ENCODE measurements around the gene NT5C2. TPM values are rescaled to one million over a fixed set of nuclear protein-coding genes. Genes with fewer than 3 reads are reported as not detected.
"Not testable (repeated sequence)": the region's sequence is repeated elsewhere in the genome, so short reads cannot be mapped to it uniquely, and the experiment has no call there.

NT5C2 gene
- total and polyA plus RNA-seq, 7 donors: 37.7 to 61.5 (median 49.2) TPM

GRCh38 chr10:103180491-103180890, 12.6 kb downstream of the NT5C2 start:
- WGBS, 2 donors: 84 to 93% methylated on average over 4 of the region's 4 CpGs

GRCh38 chr10:103177123-103177522, 15.9 kb downstream of the NT5C2 start:
- 31 to 67% methylated on average over 1 of the region's 1 CpG for WGBS, 2 donors
- H3K27me3 ChIP-seq: no peaks in the 10 kb centered on the region
- H3K4me3 ChIP-seq: no peak overlapping the region
- H3K9me3 ChIP-seq: no peaks in the 10 kb centered on the region
- no peak for TF ChIP-seq POLR2AphosphoS5 (IDR thresholded peaks at IDR 0.05)
- TF ChIP-seq POLR2A (IDR thresholded peaks at IDR 0.05): no peak
- no peak for TF ChIP-seq CTCF (IDR thresholded peaks at IDR 0.05)
- TF ChIP-seq EP300 (IDR thresholded peaks at IDR 0.05): no peak
- no peak overlapping the region for H3K27ac ChIP-seq
- H3K36me3 ChIP-seq: peaks cover 21 to 70% (median 26%) of the 10 kb centered on the region in 4 donors
- peaks cover 0 to 7% (median 7%) of the 10 kb centered on the region in 4 donors for H3K4me1 ChIP-seq
- no peak for DNase-seq
- intact Hi-C loops (cut with DNase I): no loop called here

More at GRCh38 chr10:103180491-103180890, 12.6 kb downstream of the NT5C2 start:
- H3K27me3 ChIP-seq: no peaks in the 10 kb centered on the region
- TF ChIP-seq POLR2A (IDR thresholded peaks at IDR 0.05): no peak
- no peak for TF ChIP-seq POLR2AphosphoS5 (IDR thresholded peaks at IDR 0.05)
- no peak for TF ChIP-seq EP300 (IDR thresholded peaks at IDR 0.05)
- TF ChIP-seq CTCF (IDR thresholded peaks at IDR 0.05): no peak
- no peaks in the 10 kb centered on the region for H3K9me3 ChIP-seq
- intact Hi-C loops (cut with DNase I): no loop called here
- peaks cover 4 to 37% (median 10%) of the 10 kb centered on the region in 4 donors for H3K36me3 ChIP-seq
- H3K4me1 ChIP-seq: peaks cover 0 to 35% (median 23%) of the 10 kb centered on the region in 4 donors
- H3K27ac ChIP-seq: no peak overlapping the region
- H3K4me3 ChIP-seq: no peak overlapping the region
- no peak for DNase-seq

GRCh38 chr10:103175580-103176285, 17.3 kb downstream of the NT5C2 start:
- 88 to 97% methylated on average over 11 of the region's 11 CpGs for WGBS, 2 donors
- Histone ChIP-seq H3K9me3 (no peaks in the 10 kb centered on the region), H3K36me3 (peaks cover 28 to 79% (median 30%) of the 10 kb centered on the region in 4 donors), H3K4me1 (peaks cover 0 to 7% (median under 1%) of the 10 kb centered on the region in 4 donors), H3K27ac (no peak overlapping the region), H3K4me3 (no peak overlapping the region), H3K27me3 (no peaks in the 10 kb centered on the region)
- intact Hi-C loops (cut with DNase I): no loop called here
- no peak for TF ChIP-seq EP300 (IDR thresholded peaks at IDR 0.05)
- TF ChIP-seq POLR2A (IDR thresholded peaks at IDR 0.05): no peak
- TF ChIP-seq POLR2AphosphoS5 (IDR thresholded peaks at IDR 0.05): no peak
- no peak for TF ChIP-seq CTCF (IDR thresholded peaks at IDR 0.05)
- no peak for DNase-seq

- intact Hi-C loops (cut with DNase I); H3K4me1 ChIP-seq; H3K4me3 ChIP-seq; H3K27ac ChIP-seq; DNase-seq; H3K9me3 ChIP-seq; H3K27me3 ChIP-seq: not testable (repeated sequence)
- peaks cover 25 to 82% (median 27%) of the 10 kb centered on the region in 4 donors for H3K36me3 ChIP-seq
- WGBS, 2 donors: 96 to 99% methylated on average over 2 of the region's 2 CpGs
These were observed 18.7 kb downstream of the NT5C2 start for GRCh38 chr10:103174324-103174723.

GRCh38 chr10:103171278-103171677, 21.8 kb downstream of the NT5C2 start:
- 6 to 37% methylated on average over 1 of the region's 1 CpG for WGBS, 2 donors
- H3K27ac ChIP-seq: no peak overlapping the region
- H3K9me3 ChIP-seq: no peaks in the 10 kb centered on the region
- no peaks in the 10 kb centered on the region for H3K4me1 ChIP-seq
- TF ChIP-seq CTCF (IDR thresholded peaks at IDR 0.05): no peak
- no peak for TF ChIP-seq POLR2AphosphoS5 (IDR thresholded peaks at IDR 0.05)
- TF ChIP-seq EP300 (IDR thresholded peaks at IDR 0.05): no peak
- no peak for TF ChIP-seq POLR2A (IDR thresholded peaks at IDR 0.05)
- H3K4me3 ChIP-seq: no peak overlapping the region
- no peaks in the 10 kb centered on the region for H3K27me3 ChIP-seq
- intact Hi-C loops (cut with DNase I): no loop called here
- H3K36me3 ChIP-seq: peaks cover 22 to 71% (median 24%) of the 10 kb centered on the region in 4 donors
- DNase-seq: no peak

Measured in sigmoid colon (tissue), 7 donors.